ENCODE measurements around the gene ACER2.

GRCh38 chr9:19408693-19409400 lies at the start of gene ACER2:
- TF ChIP-seq MLLT1 (IDR thresholded peaks at IDR 0.05) (no peak), JUNB (IDR thresholded peaks at IDR 0.05) (no peak)

All from GM12878 (cell line).